ENCODE measurements around the gene CRAMP1.
A peak's percentile ranks its signal among the peaks of the same experiment; 100 is the strongest.
"Not testable (repeated sequence)": the region's sequence is repeated elsewhere in the genome, so short reads cannot be mapped to it uniquely, and the experiment has no call there.

Gene CRAMP1

DNA sequence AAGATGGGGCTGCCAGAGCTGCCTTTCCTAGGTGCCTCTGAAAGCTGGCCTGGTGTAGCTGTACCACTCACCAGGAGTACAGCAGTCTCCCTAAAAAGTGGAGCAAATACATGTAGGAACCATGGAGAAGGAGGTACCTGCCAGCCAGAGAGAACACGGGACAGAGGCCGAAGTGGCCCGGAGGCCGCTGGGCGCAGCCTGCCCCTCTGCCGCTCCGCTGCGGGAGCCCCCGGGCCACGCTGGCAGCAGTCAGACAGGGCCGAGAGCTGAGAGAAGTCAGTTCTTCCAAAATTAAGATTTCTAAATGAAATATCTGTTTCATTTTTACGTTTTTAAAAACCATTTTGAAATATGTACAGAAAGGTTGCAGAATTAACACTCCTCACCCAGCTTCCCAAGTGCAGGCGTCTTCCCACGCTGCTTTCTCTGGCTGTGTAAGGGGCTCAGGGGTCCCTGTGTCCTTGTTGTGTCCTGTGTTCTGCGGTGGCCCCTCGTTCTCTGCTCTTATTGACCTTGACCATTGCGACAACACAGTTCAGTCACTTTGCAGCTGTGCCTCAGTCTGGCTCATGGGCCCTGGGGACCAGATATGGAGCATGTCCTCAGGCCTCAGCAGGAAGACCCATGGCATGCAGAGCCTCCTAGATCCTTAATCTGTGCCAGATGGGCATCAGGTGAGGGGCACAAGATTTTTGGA is 98.8 kb downstream of the CRAMP1 start:
- DNase-seq (ENCODE audit: low spot score) = no peak

DNA sequence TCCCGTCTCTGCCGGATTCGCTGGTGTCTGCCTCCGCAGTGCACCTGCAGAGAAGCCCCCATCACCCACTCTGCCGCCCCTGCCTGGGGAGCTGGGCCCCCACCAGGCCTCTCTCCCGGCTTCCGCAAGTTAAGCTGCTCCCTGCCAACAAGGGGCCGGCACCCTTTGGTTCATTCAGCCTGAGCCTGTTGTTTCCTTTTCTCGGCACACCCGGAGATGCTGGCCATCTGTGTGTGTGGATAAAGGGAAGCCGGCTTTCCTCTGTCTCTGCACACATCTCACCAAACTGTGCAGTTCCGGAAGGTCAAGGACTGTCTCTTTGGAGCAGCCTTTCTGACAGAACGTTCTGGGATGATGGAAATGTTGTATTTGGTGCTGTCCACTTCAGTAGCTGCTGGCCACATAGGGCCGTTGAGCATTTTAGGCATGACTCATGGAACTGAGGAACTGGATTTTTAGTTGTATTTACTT is 100.7 kb downstream of the CRAMP1 start:
- DNase-seq (ENCODE audit: low spot score) = peak; percentile 73

DNA sequence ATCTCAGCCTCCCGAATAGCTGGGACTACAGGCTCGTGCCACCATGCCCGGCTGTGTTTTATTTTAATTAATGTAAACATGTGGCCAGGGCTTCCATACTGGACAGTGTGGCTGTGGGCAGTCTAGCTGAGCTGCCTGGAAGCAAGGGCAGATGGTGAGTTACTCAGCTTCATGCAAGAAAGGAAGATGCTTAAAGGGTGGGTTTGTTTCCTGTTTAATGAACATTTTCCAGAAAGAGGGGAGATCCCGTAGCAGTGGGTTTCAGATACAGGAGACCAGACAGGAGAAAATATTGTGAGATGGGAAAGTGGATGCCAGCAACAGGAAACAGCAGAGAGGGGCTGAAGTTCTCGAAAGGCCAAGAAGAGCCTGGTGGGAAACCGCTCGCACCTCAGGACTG is 101.2 kb downstream of the CRAMP1 start:
- DNase-seq (ENCODE audit: low spot score) = peak; percentile 51

DNA sequence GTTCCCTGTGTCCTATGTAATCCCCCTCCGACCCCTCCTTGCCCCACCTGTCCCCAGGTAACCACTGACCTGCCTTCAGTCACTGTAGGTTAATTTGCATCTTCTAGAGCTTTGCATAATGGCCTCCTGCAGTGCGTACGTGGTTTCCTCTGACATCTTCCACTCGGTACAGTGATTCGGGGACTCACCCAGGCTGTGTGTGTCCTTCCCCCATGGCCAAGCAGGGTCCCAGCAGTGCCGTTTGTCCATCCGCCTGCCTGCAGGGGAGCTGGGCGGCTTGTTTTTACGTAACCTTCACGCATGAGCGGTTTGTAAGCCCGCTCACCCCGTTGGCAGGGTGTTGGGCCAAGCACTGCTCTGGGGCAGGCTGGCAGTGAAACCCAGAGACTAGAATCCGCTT is 101.8 kb downstream of the CRAMP1 start:
- DNase-seq (ENCODE audit: low spot score) = peak; percentile 71

DNA sequence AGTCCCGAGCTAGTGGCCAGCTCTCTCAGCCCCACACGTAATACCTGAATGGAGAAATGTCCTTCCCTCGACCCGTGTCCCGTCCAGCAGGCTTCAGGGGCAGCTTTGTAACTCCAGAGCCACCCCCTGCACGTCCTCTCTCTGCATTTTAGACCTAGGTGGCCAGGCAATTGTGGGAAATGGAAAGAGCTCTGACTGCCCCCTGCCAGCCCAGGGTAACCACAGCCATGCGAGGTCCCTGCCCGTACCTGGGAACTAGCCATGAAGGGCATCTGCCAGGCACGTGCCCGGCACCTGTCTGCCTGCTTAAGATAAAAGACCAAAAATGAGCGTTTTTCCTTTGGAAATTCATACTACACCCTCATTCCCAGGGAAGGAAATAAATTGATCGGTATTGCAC is 103.1 kb downstream of the CRAMP1 start:
- no peak for DNase-seq (ENCODE audit: low spot score)

DNA sequence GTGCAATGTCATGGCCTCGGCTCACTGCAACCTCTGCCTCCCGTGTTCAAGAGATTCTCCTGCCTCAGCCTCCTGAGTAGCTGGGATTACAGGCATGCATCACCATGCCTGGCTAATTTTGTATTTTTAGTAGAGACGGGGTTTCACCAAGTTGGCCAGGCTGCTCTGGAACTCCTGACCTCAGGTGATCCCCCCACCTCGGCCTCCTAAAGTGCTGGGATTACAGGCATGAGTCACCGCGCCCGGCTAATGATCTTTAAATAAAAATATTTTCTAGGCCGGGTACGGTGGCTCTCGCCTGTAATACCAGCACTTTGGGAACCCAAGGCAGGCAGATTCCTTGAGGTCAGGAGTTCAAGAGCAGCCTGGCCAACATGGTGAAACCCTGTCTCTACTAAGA is 106.1 kb downstream of the CRAMP1 start:
- DNase-seq (ENCODE audit: low spot score) = not testable (repeated sequence)

DNA sequence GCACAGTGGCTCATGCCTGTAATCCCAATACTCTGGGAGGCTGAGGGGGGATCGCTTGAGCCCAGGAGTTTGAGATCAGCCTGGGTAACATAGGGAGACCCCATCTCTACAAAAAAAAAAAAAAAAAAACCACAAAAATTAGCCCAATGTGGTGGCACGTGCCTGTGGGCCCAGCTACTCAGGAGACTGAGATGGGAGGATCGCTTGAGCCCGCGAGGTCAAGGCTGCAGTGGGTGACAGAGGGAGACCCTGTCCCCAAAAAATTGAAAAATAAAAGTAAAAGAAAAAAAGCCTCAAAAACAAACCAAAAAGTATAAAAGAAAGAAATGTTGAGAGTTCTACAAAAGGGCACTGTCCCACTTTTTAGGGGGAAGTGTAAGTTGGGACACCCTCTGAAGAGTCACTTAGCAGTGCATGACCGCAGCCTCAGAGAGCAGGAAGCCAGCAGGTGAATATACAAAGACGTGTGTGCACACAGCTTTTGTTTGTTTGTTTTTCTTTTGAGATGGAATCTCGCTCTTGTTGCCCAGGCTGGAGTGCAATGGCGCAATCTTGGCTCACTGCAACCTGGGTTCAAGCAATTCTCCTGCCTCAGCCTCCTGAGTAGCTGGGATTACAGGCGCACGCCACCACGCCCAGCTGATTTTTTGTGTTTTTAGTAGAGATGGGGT is 107.5 kb downstream of the CRAMP1 start:
- DNase-seq (ENCODE audit: low spot score) = not testable (repeated sequence)

DNA sequence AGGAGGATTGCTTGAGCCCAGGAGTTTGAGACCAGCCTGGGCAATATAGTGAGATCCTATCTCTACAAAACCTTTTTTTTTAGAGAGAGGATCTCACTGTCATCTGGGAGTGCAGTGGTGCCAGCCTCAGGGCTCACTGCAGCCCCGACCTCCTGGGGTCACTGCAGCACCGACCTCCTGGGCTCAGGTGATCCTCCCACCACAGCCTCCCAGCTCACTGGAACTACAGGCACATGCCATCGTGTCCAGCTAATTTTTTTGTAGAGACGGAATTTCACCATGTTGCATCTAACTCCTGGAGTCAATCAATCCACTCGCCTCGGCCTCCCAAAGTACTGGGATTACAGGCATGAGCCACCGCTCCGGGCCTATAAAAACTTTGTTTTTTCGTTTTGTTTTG is 109.2 kb downstream of the CRAMP1 start:
- no peak for DNase-seq (ENCODE audit: low spot score)

DNA sequence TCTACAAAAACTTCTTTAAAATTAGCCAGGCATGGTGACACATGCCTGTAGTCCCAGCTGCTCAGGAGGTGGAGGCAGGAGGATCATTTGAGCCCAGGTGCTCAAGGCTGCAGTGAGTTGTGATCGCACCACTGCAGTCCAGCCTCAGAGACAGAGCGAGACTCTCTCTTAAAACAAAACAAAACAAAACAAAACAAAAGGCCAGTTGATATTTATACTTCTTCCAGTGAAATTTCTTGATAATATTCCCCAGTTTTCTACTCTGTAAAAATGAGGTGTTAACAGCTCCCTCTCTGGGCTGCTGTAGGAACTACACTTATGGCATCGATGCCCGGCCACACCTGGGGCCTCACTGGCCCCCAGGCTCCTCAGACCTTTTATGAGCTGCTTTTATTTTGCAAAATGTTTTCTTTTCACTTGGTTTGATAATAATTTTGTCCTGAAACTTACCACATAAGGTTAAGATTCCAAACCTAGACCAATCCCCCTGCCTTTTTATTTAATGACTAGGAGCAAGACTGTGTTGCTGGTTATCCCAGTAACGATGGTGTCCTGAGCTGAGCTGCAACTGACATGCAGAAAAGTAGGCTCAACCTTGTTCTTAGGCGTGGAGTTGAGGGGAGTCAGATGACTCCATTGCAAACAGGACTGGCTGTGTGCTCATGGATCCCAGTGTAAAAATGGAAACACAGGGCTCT is 111.4 kb downstream of the CRAMP1 start:
- DNase-seq (ENCODE audit: low spot score) = peak; percentile 64

DNA sequence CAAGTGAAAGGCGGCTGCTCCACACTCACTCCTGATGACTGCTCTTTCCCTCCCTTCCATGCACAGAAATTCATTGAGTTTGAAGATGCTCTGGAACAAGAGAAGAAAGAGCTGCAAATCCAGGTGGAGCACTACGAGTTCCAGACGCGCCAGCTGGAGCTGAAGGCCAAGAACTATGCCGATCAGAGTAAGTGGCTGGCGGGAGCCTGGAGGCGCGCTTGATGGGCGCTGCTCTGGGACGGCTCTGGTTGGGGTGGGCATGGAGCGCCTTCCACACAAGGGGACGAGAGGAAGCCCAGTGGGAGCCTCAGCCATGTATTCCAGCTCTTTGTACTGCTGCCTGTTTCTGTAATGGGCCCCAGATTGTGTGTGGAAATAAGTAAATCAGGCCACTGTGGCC is 112.3 kb downstream of the CRAMP1 start:
- DNase-seq (ENCODE audit: low spot score) = no peak

DNA sequence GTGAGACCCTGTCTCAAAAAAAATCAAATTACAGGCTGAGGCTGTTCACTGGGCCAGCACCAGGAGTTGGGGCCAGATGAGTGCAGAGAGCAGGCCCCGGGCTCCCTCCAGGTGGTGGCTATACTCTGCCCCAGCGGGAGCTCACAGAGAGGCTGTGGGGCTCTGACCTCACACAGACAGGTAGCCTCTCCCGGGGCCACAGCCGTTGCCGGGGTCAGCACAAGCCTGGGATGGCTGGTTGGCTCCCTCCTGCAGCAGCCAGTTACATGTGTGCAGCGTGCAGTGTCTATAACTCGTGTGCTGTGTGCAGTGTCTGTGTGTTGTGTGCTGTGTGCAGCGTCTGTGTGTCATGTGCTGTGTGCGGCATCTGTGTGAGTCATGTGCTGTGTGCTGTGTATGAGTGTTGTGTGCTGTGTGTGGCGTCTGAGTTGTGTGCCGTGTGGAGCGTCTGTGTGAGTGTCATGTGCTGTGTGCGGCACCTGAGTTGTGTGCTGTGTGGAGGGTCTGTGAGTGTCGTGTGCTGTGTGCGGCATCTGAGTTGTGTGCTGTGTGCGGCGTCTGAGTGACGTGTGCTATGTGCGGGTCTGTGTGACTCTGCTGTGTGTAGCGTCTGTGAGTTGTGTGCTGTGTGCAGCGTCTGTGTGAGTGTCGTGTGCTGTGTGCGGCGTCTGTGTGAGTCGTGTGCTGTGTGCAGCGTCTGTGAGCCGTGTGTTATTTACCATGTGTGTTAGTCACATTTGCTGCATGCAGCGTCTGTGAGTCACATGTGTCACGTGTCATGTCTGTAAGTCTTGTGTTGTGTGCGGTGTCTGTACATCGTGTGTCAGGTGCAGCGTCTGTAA is 114.7 kb downstream of the CRAMP1 start:
- no peak for DNase-seq (ENCODE audit: low spot score)

All from cerebellar cortex (tissue), 1 donor.